ENCODE measurements around the gene FAM174C. TPM values are rescaled to one million over a fixed set of nuclear protein-coding genes. Genes with fewer than 3 reads are reported as not detected.
A peak's percentile ranks its signal among the peaks of the same experiment; 100 is the strongest.

FAM174C gene
- 22.7 TPM for total RNA-seq (ENCODE audit: unreplicated experiment)
- long read RNA-seq, transcript C19orf24-201 (3 exons, 983 nt), result major isoform, 15 of 22 reads
- long read RNA-seq, partial matches to known transcripts, result 0 of 22 reads
- long read RNA-seq, other reads (novel, unspliced or antisense), result 2 of 22 reads

DNA sequence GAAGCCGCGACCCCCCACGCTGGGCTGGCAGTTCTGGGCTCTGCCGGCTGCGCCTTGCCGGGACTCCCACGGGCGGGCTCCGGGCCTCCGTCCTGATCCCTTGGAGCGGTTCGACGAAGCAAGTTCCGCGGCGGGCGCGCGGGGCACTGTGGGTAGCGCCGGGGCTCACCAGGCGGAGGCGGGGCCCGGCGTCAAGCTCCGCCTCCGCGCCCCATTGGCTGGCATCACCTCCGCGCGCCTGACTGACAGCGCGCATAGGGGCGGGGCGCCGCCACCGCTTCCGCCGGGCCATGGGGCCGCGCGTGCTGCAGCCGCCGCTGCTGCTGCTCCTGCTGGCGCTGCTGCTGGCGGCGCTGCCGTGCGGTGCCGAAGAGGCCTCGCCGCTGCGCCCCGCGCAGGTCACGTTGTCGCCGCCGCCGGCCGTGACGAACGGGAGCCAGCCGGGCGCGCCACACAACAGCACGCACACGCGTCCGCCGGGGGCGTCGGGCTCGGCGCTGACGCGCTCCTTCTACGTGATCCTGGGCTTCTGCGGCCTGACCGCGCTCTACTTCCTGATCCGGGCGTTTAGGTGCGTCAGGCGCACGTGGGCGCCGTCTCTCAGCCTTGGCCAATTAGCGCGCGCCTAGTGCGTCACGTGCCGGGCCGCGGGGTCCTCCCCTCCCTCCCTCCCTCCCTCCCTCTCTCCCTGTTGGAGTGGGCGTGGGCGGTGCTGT is at the start of gene FAM174C:
FAM174C (plus strand) TSS at position 271 of the 716 bp plus-strand sequence; CDS start at position 291, 20 bp downstream.
- Mint-ChIP-seq H3K36me3 (ENCODE audit: low read depth, unreplicated experiment) (peaks cover 30% of the 10 kb centered on the region), H3K27ac (ENCODE audit: unreplicated experiment) (peak within 1 kb of the TSS; percentile 57)
- peak; percentile 94 for DNase-seq (ENCODE audit: low spot score)

DNA sequence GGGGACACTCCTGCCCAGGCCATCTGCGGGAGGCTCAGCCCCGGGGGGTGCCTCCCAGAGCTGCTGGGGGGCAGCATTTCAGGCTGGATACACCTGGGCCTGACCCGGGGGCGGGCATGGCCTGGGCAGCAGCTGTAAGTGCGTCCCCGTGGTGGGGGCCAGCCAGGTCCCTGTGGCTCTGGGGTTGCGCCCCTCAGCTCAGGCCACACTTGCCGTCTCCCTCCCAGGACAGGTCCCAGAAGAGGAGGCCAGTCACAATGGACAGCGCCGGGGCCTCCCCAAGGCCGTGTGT is 49.2 kb upstream of the FAM174C start:
- H3K4me3 Mint-ChIP-seq (ENCODE audit: unreplicated experiment), result no peak overlapping the region
- H3K27ac Mint-ChIP-seq (ENCODE audit: unreplicated experiment), result no peak overlapping the region
- H3K4me1 Mint-ChIP-seq (ENCODE audit: unreplicated experiment), result no peaks in the 10 kb centered on the region
- TF ChIP-seq, protein P1, sequence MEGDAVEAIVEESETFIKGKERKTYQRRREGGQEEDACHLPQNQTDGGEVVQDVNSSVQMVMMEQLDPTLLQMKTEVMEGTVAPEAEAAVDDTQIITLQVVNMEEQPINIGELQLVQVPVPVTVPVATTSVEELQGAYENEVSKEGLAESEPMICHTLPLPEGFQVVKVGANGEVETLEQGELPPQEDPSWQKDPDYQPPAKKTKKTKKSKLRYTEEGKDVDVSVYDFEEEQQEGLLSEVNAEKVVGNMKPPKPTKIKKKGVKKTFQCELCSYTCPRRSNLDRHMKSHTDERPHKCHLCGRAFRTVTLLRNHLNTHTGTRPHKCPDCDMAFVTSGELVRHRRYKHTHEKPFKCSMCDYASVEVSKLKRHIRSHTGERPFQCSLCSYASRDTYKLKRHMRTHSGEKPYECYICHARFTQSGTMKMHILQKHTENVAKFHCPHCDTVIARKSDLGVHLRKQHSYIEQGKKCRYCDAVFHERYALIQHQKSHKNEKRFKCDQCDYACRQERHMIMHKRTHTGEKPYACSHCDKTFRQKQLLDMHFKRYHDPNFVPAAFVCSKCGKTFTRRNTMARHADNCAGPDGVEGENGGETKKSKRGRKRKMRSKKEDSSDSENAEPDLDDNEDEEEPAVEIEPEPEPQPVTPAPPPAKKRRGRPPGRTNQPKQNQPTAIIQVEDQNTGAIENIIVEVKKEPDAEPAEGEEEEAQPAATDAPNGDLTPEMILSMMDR (IDR thresholded peaks at IDR 0.05; ENCODE audit: unreplicated experiment), result no peak
- H3K36me3 Mint-ChIP-seq (ENCODE audit: low read depth, unreplicated experiment), result peaks cover 4% of the 10 kb centered on the region
- no peak for DNase-seq (ENCODE audit: low spot score)
- peaks cover 2% of the 10 kb centered on the region for H3K27me3 Mint-ChIP-seq (ENCODE audit: unreplicated experiment)
- H3K9me3 Mint-ChIP-seq (ENCODE audit: unreplicated experiment), result no peaks in the 10 kb centered on the region

More for the DNA sequence above, at the start of gene FAM174C:
- TF ChIP-seq, protein P1 (IDR thresholded peaks at IDR 0.05; ENCODE audit: unreplicated experiment), result no peak
- Mint-ChIP-seq H3K27me3 (ENCODE audit: unreplicated experiment) (peaks cover 18% of the 10 kb centered on the region), H3K4me3 (ENCODE audit: unreplicated experiment) (peak within 1 kb of the TSS; percentile 80), H3K4me1 (ENCODE audit: unreplicated experiment) (peaks cover 24% of the 10 kb centered on the region), H3K9me3 (ENCODE audit: unreplicated experiment) (no peaks in the 10 kb centered on the region)

DNA sequence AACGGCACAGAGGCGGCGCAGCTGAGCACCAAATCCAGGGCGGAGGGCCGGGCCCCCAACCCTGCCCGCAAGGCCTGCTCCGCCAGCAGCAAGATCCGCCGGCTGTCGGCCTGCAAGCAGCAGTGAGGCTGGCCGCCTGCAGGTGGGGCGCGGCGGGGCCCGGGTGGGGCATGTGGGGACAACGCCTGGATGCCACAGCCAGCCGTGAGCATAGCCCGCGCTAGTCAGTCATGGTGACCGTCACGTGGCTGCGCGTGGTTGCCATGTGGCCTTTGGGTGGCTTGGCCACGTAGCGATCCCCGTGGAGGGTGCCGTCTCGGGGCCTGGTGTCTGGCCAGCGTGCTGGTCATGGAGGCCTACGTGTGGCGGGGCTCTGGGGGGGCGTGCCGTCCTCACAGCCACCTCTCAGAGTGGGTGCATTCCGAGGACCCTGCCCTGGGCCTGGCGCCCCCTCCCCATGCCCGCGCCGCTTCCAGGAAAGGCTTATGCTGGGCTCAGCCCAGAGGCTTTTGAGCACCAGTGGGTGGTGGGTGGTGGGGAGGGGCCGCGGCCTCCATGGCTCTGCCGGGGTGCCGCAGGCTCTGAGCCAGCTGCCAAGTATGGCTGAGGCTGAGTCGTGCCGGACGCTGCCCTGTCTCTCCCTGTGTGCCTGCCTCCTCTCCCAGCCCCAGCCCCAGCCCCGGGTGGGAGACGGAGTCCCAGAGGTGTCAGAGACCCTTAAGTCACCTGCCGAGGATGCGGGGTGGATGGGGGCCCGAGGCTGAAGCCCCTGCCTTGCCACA is 48.6 kb upstream of the FAM174C start:
- H3K27ac Mint-ChIP-seq (ENCODE audit: unreplicated experiment), result no peak overlapping the region
- no peak overlapping the region for H3K4me3 Mint-ChIP-seq (ENCODE audit: unreplicated experiment)
- no peaks in the 10 kb centered on the region for H3K9me3 Mint-ChIP-seq (ENCODE audit: unreplicated experiment)
- TF ChIP-seq, protein P1 (IDR thresholded peaks at IDR 0.05; ENCODE audit: unreplicated experiment), result no peak
- DNase-seq (ENCODE audit: low spot score), result no peak
- peaks cover 2% of the 10 kb centered on the region for H3K27me3 Mint-ChIP-seq (ENCODE audit: unreplicated experiment)
- peaks cover 4% of the 10 kb centered on the region for H3K36me3 Mint-ChIP-seq (ENCODE audit: low read depth, unreplicated experiment)
- no peaks in the 10 kb centered on the region for H3K4me1 Mint-ChIP-seq (ENCODE audit: unreplicated experiment)

DNA sequence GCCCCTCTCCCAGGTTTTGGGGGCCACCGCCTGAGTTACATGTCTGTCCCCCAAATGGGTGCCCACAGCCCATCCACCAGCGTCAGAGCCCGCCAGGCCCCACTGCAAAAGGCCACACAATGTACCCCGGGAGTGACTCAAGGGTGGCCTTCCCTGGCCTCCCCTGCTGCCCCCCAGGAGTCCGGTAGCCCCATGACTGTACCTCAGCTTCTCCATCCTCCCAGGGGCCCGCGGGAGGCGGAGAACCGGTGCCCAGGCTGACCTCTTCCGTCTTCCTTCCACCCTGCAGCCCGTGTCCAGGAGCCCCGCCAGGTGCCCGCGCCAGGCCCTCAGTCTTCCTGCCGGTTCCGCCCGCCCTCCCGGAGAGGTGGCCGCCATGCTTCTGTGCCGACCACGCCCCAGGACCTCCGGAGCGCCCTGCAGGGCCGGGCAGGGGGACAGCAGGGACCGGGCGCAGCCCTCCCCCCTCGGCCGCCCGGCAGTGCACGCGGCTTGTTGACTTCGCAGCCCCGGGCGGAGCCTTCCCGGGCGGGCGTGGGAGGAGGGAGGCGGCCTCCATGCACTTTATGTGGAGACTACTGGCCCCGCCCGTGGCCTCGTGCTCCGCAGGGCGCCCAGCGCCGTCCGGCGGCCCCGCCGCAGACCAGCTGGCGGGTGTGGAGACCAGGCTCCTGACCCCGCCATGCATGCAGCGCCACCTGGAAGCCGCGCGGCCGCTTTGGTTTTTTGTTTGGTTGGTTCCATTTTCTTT is 47.9 kb upstream of the FAM174C start:
- H3K27ac Mint-ChIP-seq (ENCODE audit: unreplicated experiment), result no peak overlapping the region
- DNase-seq (ENCODE audit: low spot score), result no peak
- H3K9me3 Mint-ChIP-seq (ENCODE audit: unreplicated experiment), result no peaks in the 10 kb centered on the region
- peaks cover 4% of the 10 kb centered on the region for H3K36me3 Mint-ChIP-seq (ENCODE audit: low read depth, unreplicated experiment)
- TF ChIP-seq, protein P1 (IDR thresholded peaks at IDR 0.05; ENCODE audit: unreplicated experiment), result no peak
- no peaks in the 10 kb centered on the region for H3K4me1 Mint-ChIP-seq (ENCODE audit: unreplicated experiment)
- H3K4me3 Mint-ChIP-seq (ENCODE audit: unreplicated experiment), result no peak overlapping the region
- peaks cover 2% of the 10 kb centered on the region for H3K27me3 Mint-ChIP-seq (ENCODE audit: unreplicated experiment)
